SKM-1 treated with dmso at 0.1 percent for 144 hours (cell line): ENCODE measurements around the gene ZNF148.
A peak's percentile ranks its signal among the peaks of the same experiment; 100 is the strongest.

ENCODE experiments used
- DNase-seq: peaks from one replicate; lab custom pipeline; 2025; ENCODE audit not compliant: unreplicated experiment; lab: John Stamatoyannopoulos, UW

The ZNF148 gene

GRCh38 chr3:125229707-125230106 lies 145.4 kb downstream of the ZNF148 start:
- no peak for DNase-seq

- no peak for DNase-seq
Observed at GRCh38 chr3:125229168-125229567, 146.0 kb downstream of the ZNF148 start.

GRCh38 chr3:125221831-125222230 lies 153.3 kb downstream of the ZNF148 start:
- no peak for DNase-seq

- DNase-seq = no peak
Observed at GRCh38 chr3:125220727-125221429, 154.2 kb downstream of the ZNF148 start.

GRCh38 chr3:125220183-125220582 lies 154.9 kb downstream of the ZNF148 start:
- no peak for DNase-seq

- DNase-seq = no peak
Observed at GRCh38 chr3:125219261-125219701, 155.8 kb downstream of the ZNF148 start.

- DNase-seq = no peak
Observed at GRCh38 chr3:125214738-125215137, 160.4 kb downstream of the ZNF148 start.

GRCh38 chr3:125213946-125214542 lies 161.1 kb downstream of the ZNF148 start:
- no peak for DNase-seq

GRCh38 chr3:125213364-125213755 lies 161.8 kb downstream of the ZNF148 start:
- no peak for DNase-seq

GRCh38 chr3:125212509-125213363 lies 162.4 kb downstream of the ZNF148 start, which contains the start of gene SLC12A8:
Gene SLC12A8, minus strand, starts transcription at chr3:125212748. Its CDS starts 1,399 bp downstream, at chr3:125211349.
- no peak for DNase-seq

GRCh38 chr3:125212091-125212508 lies 163.0 kb downstream of the ZNF148 start:
- DNase-seq = no peak

GRCh38 chr3:125211523-125212090 lies 163.5 kb downstream of the ZNF148 start:
- DNase-seq = no peak

- no peak for DNase-seq
Observed at GRCh38 chr3:125207949-125208568, 167.1 kb downstream of the ZNF148 start.

- no peak for DNase-seq
Observed at GRCh38 chr3:125207507-125207906, 167.6 kb downstream of the ZNF148 start.

- no peak for DNase-seq
Observed at GRCh38 chr3:125206934-125207333, 168.2 kb downstream of the ZNF148 start.

- DNase-seq = no peak
Observed at GRCh38 chr3:125203731-125204130, 171.4 kb downstream of the ZNF148 start.

GRCh38 chr3:125202197-125202596 lies 172.9 kb downstream of the ZNF148 start:
- peak; percentile 31 for DNase-seq

- no peak for DNase-seq
Observed at GRCh38 chr3:125200731-125201139, 174.4 kb downstream of the ZNF148 start.

- no peak for DNase-seq
Observed at GRCh38 chr3:125194849-125195601, 180.1 kb downstream of the ZNF148 start.
